ENCODE data around the gene MAPK9.

MAPK9 gene

DNA sequence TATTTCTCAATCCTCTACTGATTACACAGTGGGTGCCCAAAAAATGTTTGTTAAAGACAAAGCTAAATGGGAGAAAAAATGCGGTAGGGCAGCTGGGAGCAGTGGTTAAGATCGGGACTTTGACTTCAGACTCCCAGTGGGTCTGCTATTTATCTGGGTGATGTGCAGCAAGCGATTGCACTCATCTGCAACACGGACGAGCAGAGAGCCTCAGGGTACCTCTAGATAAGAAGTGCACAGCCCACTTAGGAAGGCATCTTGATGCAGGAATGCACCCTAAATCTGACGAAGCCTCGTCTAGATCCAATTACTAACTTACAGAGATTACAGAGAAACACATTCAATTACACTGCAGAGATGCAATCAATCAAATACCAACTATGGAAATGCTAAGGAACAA lies 4.0 kb downstream of the MAPK9 start:
- no peak for ATAC-seq (ENCODE audit: insufficient read depth, low read depth)
- Histone ChIP-seq H4K20me1 (ENCODE audit: insufficient read depth, low read length) (peaks cover 42% of the 10 kb centered on the region), H3K9ac (ENCODE audit: low read depth, low read length) (no peak overlapping the region), H3K27ac (ENCODE audit: low read length) (no peak overlapping the region), H3K27me3 (ENCODE audit: insufficient read depth, low read length, poor library complexity) (no peaks in the 10 kb centered on the region), H3K4me1 (ENCODE audit: insufficient read depth, low read length) (peaks cover 29% of the 10 kb centered on the region), H3K79me2 (ENCODE audit: insufficient read depth, low read length) (peaks cover 81% of the 10 kb centered on the region), H3K9me3 (ENCODE audit: insufficient read depth, low read length, severe bottlenecking) (no peaks in the 10 kb centered on the region), H2AFZ (ENCODE audit: low read depth, low read length) (no peak overlapping the region), H3K36me3 (ENCODE audit: insufficient read depth, low read length) (peaks cover 30% of the 10 kb centered on the region), H3K4me2 (ENCODE audit: insufficient read depth, low read length) (no peak overlapping the region), H3K4me3 (ENCODE audit: low read depth in 1 of 2, low read length in 2 of 2) (no peak overlapping the region)
- no peak for DNase-seq
- no peak for TF ChIP-seq CTCF (IDR thresholded peaks at IDR 0.05; ENCODE audit: borderline replicate concordance, extremely low read depth, low read length, poor library complexity, severe bottlenecking)
- no peak for TF ChIP-seq EZH2 (IDR thresholded peaks at IDR 0.05; ENCODE audit: borderline replicate concordance, low read depth, low read length, severe bottlenecking)

- TF ChIP-seq CTCF (IDR thresholded peaks at IDR 0.05; ENCODE audit: borderline replicate concordance, extremely low read depth, low read length, poor library complexity, severe bottlenecking) (no peak), EZH2 (IDR thresholded peaks at IDR 0.05; ENCODE audit: borderline replicate concordance, low read depth, low read length, severe bottlenecking) (no peak)
- H2AFZ ChIP-seq (ENCODE audit: low read depth, low read length): no peak overlapping the region
- no peak overlapping the region for H3K27ac ChIP-seq (ENCODE audit: low read length)
- H3K79me2 ChIP-seq (ENCODE audit: insufficient read depth, low read length): peaks cover 82% of the 10 kb centered on the region
- no peak overlapping the region for H3K4me2 ChIP-seq (ENCODE audit: insufficient read depth, low read length)
- DNase-seq: no peak
- H3K36me3 ChIP-seq (ENCODE audit: insufficient read depth, low read length): peaks cover 35% of the 10 kb centered on the region
- H4K20me1 ChIP-seq (ENCODE audit: insufficient read depth, low read length): peaks cover 46% of the 10 kb centered on the region
- no peak overlapping the region for H3K4me3 ChIP-seq (ENCODE audit: low read depth in 1 of 2, low read length in 2 of 2)
- H3K4me1 ChIP-seq (ENCODE audit: insufficient read depth, low read length): peaks cover 25% of the 10 kb centered on the region
- no peaks in the 10 kb centered on the region for H3K9me3 ChIP-seq (ENCODE audit: insufficient read depth, low read length, severe bottlenecking)
- no peak for ATAC-seq (ENCODE audit: insufficient read depth, low read depth)
- H3K9ac ChIP-seq (ENCODE audit: low read depth, low read length): no peak overlapping the region
- no peaks in the 10 kb centered on the region for H3K27me3 ChIP-seq (ENCODE audit: insufficient read depth, low read length, poor library complexity)
Observed at GRCh38 chr5:180287404-180287803, 4.5 kb downstream of the MAPK9 start.

DNA sequence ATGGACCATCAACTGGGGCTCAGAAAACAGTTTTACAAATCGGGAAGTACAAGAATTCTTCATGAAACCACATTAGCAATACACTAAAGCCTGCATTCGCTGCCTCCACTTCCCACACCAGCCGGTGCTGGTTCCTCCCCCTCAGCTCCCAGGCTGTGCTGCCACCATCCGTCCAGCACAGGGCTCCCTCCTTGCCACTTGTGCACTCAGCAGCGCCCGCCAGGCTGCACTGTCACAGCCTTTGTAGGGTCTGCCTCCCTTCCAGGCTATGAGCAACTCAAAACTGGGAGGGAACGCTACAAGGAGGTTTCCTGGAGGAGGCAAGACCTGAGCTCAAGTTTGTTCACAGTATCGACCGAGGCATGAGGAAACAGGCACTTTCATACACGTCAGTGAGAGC lies 7.7 kb downstream of the MAPK9 start:
- H3K9ac ChIP-seq (ENCODE audit: low read depth, low read length): no peak overlapping the region
- no peaks in the 10 kb centered on the region for H3K27me3 ChIP-seq (ENCODE audit: insufficient read depth, low read length, poor library complexity)
- no peak overlapping the region for H2AFZ ChIP-seq (ENCODE audit: low read depth, low read length)
- ATAC-seq (ENCODE audit: insufficient read depth, low read depth) (no peak), DNase-seq (no peak)
- peaks cover 74% of the 10 kb centered on the region for H3K79me2 ChIP-seq (ENCODE audit: insufficient read depth, low read length)
- H3K36me3 ChIP-seq (ENCODE audit: insufficient read depth, low read length): peaks cover 66% of the 10 kb centered on the region
- TF ChIP-seq CTCF (IDR thresholded peaks at IDR 0.05; ENCODE audit: borderline replicate concordance, extremely low read depth, low read length, poor library complexity, severe bottlenecking) (no peak), EZH2 (IDR thresholded peaks at IDR 0.05; ENCODE audit: borderline replicate concordance, low read depth, low read length, severe bottlenecking) (no peak)
- H3K9me3 ChIP-seq (ENCODE audit: insufficient read depth, low read length, severe bottlenecking): no peaks in the 10 kb centered on the region
- no peak overlapping the region for H3K4me3 ChIP-seq (ENCODE audit: low read depth in 1 of 2, low read length in 2 of 2)
- H3K27ac ChIP-seq (ENCODE audit: low read length): no peak overlapping the region
- peaks cover 34% of the 10 kb centered on the region for H4K20me1 ChIP-seq (ENCODE audit: insufficient read depth, low read length)
- H3K4me2 ChIP-seq (ENCODE audit: insufficient read depth, low read length): no peak overlapping the region
- peaks cover 5% of the 10 kb centered on the region; the same call in 1 of the 2 replicates for H3K4me1 ChIP-seq (ENCODE audit: insufficient read depth, low read length)
